ENCODE measurements around the gene PPP1R2C.

PPP1R2C gene

DNA sequence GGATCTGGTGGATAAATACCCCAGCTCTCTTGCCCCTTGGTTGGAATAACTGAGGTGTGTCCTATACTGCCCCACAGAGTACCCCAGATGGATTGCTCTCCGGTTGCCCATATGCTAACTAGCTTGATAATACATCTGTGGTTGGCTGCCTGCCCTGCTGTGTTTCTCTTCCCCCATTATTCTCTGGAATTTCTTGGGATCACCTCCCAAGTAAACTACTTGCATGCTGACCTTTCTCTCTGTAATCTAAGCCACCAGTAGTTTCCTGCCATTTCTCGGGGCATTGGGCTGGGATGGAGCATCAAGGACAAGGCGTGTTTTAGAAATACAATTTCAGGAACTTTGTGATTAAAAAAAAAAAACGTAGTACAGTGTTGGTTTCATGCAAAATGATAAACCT, 25.2 kb downstream of the PPP1R2C start:
- Histone ChIP-seq H3K4me3 (ENCODE audit: low read length) (no peak overlapping the region), H3K4me1 (ENCODE audit: low read length) (no peaks in the 10 kb centered on the region), H4K20me1 (ENCODE audit: insufficient read depth, low read length) (no peaks in the 10 kb centered on the region), H2AFZ (ENCODE audit: low read depth, low read length) (no peak overlapping the region), H3K79me2 (ENCODE audit: low read length) (no peaks in the 10 kb centered on the region), H3K27me3 (ENCODE audit: low read depth, low read length) (no peaks in the 10 kb centered on the region), H3K4me2 (ENCODE audit: low read length) (no peak overlapping the region), H3K9ac (ENCODE audit: low read length) (no peak overlapping the region), H3K9me3 (ENCODE audit: insufficient read depth, low read length) (no peaks in the 10 kb centered on the region), H3K36me3 (replicated peaks; ENCODE audit: low read depth, low read length) (no peaks in the 10 kb centered on the region), H3K27ac (ENCODE audit: low read length) (no peak overlapping the region)
- TF ChIP-seq EZH2phosphoT487 (IDR thresholded peaks at IDR 0.05; ENCODE audit: low read depth), result no peak
- TF ChIP-seq, protein P1, sequence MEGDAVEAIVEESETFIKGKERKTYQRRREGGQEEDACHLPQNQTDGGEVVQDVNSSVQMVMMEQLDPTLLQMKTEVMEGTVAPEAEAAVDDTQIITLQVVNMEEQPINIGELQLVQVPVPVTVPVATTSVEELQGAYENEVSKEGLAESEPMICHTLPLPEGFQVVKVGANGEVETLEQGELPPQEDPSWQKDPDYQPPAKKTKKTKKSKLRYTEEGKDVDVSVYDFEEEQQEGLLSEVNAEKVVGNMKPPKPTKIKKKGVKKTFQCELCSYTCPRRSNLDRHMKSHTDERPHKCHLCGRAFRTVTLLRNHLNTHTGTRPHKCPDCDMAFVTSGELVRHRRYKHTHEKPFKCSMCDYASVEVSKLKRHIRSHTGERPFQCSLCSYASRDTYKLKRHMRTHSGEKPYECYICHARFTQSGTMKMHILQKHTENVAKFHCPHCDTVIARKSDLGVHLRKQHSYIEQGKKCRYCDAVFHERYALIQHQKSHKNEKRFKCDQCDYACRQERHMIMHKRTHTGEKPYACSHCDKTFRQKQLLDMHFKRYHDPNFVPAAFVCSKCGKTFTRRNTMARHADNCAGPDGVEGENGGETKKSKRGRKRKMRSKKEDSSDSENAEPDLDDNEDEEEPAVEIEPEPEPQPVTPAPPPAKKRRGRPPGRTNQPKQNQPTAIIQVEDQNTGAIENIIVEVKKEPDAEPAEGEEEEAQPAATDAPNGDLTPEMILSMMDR (IDR thresholded peaks at IDR 0.05; ENCODE audit: low read depth, low read length), result no peak

DNA sequence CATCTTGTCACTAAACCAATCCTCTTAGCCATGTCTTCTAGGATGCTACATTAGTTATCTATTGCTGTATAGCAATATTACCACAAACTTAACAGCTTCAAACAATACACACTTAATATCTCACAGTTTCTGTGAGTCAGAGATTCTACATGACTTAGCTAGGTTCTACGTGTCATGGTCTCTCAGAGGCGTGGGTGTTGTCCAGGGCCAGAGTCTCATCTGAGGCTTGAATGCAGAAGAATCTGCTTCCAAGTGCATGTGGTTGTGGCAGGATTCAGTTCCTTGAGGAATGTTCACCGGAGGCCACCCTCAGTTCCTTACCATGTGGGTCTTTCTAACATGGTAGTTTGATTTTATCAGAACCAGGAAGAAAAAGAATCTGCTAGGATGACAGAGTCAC, 26.4 kb downstream of the PPP1R2C start:
- Histone ChIP-seq H3K79me2 (ENCODE audit: low read length) (no peaks in the 10 kb centered on the region), H4K20me1 (ENCODE audit: insufficient read depth, low read length) (no peaks in the 10 kb centered on the region), H3K4me2 (ENCODE audit: low read length) (no peak overlapping the region), H2AFZ (ENCODE audit: low read depth, low read length) (no peak overlapping the region), H3K4me1 (ENCODE audit: low read length) (no peaks in the 10 kb centered on the region), H3K9ac (ENCODE audit: low read length) (no peak overlapping the region), H3K27me3 (ENCODE audit: low read depth, low read length) (no peaks in the 10 kb centered on the region), H3K27ac (ENCODE audit: low read length) (no peak overlapping the region), H3K9me3 (ENCODE audit: insufficient read depth, low read length) (no peaks in the 10 kb centered on the region), H3K4me3 (ENCODE audit: low read length) (no peak overlapping the region), H3K36me3 (replicated peaks; ENCODE audit: low read depth, low read length) (no peaks in the 10 kb centered on the region)
- TF ChIP-seq, protein P1 (IDR thresholded peaks at IDR 0.05; ENCODE audit: low read depth, low read length), result no peak
- no peak for TF ChIP-seq EZH2phosphoT487 (IDR thresholded peaks at IDR 0.05; ENCODE audit: low read depth)

DNA sequence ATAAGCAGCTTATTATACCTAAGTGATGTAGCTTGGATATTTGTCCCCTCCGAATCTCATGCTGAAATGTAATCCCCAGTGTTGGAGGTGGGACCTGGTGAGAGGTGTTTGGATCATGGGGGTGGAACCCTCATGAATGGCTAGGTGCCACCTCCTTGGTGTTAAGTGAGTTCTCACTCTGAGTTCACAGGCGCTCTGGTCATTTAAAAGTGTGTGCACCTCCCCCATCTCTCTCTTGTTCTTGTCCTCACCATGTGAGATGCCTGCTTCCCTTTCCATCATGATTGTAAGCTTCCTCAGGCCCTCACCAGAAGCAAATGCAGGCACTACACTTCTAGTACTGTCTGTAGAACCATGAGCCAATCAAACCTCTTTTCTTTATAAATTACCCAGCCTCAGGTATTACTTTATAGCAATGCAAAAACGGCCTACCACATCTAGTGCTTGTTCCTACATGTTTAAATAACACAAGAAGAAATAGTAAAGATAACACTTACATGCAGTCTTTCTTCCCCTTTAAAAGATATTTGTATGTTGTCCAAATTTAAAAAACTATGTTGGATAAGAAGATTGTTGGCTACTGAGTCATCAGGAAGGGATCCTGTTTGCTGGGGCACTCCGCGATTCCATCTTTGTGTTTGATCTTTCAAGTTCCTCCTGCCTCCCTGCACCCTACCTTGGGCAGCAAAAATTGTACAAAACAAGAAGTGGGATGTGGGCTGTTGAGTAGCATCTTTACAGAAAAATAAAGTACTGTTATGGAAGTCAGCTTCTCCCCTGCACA, 29.7 kb downstream of the PPP1R2C start:
- H3K27ac ChIP-seq (ENCODE audit: low read length), result no peak overlapping the region
- no peaks in the 10 kb centered on the region for H3K4me1 ChIP-seq (ENCODE audit: low read length)
- no peak overlapping the region for H3K9ac ChIP-seq (ENCODE audit: low read length)
- H3K9me3 ChIP-seq (ENCODE audit: insufficient read depth, low read length), result no peaks in the 10 kb centered on the region
- no peaks in the 10 kb centered on the region for H3K79me2 ChIP-seq (ENCODE audit: low read length)
- no peaks in the 10 kb centered on the region for H3K27me3 ChIP-seq (ENCODE audit: low read depth, low read length)
- H3K36me3 ChIP-seq (replicated peaks; ENCODE audit: low read depth, low read length), result no peaks in the 10 kb centered on the region
- TF ChIP-seq, protein P1 (IDR thresholded peaks at IDR 0.05; ENCODE audit: low read depth, low read length), result no peak
- no peak for TF ChIP-seq EZH2phosphoT487 (IDR thresholded peaks at IDR 0.05; ENCODE audit: low read depth)
- no peak overlapping the region for H2AFZ ChIP-seq (ENCODE audit: low read depth, low read length)
- H3K4me3 ChIP-seq (ENCODE audit: low read length), result no peak overlapping the region
- no peaks in the 10 kb centered on the region for H4K20me1 ChIP-seq (ENCODE audit: insufficient read depth, low read length)
- H3K4me2 ChIP-seq (ENCODE audit: low read length), result no peak overlapping the region

DNA sequence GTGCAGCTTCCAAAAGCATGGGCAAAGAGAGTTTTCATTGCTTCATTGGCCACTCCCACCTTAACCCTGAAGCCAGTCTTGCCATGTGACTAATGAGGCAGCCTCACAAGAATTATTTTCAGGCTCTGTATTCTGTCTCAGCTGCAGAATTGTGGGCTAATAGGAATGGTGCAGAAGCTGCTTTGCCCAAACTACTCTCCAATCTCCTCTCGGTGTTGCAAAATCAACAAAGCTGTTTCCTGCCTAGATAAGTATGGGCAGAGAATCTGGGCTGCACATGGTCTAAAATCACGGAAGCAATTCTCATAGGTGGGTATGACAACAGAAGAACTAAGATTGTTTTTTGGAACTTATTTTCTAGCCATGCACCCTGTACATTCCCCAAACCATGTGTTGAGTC, 31.4 kb downstream of the PPP1R2C start:
- no peaks in the 10 kb centered on the region for H3K27me3 ChIP-seq (ENCODE audit: low read depth, low read length)
- H3K9me3 ChIP-seq (ENCODE audit: insufficient read depth, low read length), result no peaks in the 10 kb centered on the region
- no peak overlapping the region for H2AFZ ChIP-seq (ENCODE audit: low read depth, low read length)
- H4K20me1 ChIP-seq (ENCODE audit: insufficient read depth, low read length), result no peaks in the 10 kb centered on the region
- TF ChIP-seq, protein P1 (IDR thresholded peaks at IDR 0.05; ENCODE audit: low read depth, low read length), result no peak
- TF ChIP-seq EZH2phosphoT487 (IDR thresholded peaks at IDR 0.05; ENCODE audit: low read depth), result no peak
- peaks cover 3% of the 10 kb centered on the region for H3K4me1 ChIP-seq (ENCODE audit: low read length)
- H3K4me3 ChIP-seq (ENCODE audit: low read length), result no peak overlapping the region
- H3K9ac ChIP-seq (ENCODE audit: low read length), result no peak overlapping the region
- no peak overlapping the region for H3K4me2 ChIP-seq (ENCODE audit: low read length)
- H3K36me3 ChIP-seq (replicated peaks; ENCODE audit: low read depth, low read length), result no peaks in the 10 kb centered on the region
- no peak overlapping the region for H3K27ac ChIP-seq (ENCODE audit: low read length)
- H3K79me2 ChIP-seq (ENCODE audit: low read length), result no peaks in the 10 kb centered on the region
